T-helper 22 cell (primary cell): Measurements from ENCODE around the gene CSK.
"Not testable (repeated sequence)": the region's sequence is repeated elsewhere in the genome, so short reads cannot be mapped to it uniquely, and the experiment has no call there.

Experiments used
- DNase-seq: peaks from one replicate; pipeline ENCODE4 v3.0.0-alpha.2; 2020; ENCODE audit warnings: low read depth

The CSK gene

DNA sequence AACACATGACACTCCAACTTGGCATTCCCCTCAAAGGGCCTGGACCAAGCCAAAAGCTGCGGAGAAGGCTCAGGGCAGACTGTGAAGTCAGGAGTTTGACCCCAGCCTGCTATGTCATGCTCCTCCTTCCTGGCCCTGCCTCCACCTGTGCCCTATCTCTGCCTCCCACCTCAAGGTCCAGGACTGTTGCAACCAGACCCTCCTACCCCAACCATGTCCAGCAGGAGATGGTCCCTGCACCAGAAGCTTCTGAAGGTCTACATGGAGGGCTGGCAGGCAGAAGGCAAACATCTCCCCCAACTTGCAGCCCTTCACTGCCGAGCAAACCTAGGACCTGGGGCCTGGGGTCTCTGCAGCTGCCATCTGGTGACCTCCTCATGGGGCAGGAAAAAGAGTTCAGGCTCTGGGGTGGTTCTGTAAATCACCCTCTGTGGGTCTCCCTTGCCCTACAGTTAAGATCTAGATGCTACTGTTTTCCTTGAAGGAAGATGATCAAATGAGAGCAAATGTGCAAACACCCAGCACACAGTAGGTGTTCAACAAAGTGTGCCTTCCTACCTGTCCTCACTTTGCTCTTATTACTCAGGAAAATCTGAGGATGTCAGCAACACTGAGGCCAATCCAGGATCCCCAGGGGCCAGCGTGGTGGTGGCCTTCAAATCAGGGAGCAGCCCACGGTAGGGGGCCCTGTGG is 11.5 kb upstream of the CSK start:
- no peak for DNase-seq

DNA sequence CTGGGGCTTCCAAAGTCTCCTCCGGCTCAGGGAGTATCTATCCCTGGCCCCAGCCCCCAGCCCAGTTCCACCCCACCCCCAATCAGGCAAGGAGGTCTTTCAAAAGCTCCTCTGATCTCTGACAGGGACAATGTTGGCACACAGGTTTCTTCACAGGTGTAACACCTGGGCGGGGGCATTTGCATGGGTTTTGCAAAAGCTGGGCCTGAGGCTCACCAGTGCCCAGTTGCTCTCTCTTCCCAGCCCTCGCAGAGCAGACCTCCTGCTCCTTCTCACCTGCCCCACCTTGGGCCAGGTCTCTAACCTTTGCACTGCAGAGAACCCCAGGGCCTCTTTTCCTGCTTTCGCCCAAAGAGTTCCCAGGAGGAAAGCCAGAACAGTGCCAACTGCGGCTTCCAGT is 8.6 kb upstream of the CSK start:
- DNase-seq, result no peak

DNA sequence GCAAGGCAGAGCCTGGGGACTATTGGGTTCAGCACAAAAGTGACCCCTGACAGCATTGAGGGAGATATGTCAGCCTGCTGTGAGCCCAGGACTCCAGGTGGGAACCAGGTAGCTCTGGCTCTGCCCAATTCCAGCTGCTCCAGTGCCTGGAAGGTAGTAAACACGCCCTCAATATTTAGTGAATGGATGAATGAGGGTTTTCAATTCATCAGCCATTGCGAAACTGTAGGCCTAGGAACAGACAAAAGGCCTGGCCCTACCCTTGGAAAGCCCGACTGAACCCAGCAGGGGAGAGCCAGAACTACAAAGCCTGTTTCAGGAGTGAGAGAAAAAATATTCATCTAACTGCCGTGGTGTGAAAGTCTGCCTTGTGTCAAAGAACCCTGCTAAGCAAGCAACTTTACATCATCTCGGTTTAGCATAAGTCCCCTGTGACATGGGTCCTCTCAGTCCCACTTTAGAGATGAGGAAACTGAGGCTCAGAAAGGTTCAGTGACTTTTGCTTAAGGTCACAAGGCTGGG is 8.1 kb upstream of the CSK start:
- DNase-seq, result no peak

DNA sequence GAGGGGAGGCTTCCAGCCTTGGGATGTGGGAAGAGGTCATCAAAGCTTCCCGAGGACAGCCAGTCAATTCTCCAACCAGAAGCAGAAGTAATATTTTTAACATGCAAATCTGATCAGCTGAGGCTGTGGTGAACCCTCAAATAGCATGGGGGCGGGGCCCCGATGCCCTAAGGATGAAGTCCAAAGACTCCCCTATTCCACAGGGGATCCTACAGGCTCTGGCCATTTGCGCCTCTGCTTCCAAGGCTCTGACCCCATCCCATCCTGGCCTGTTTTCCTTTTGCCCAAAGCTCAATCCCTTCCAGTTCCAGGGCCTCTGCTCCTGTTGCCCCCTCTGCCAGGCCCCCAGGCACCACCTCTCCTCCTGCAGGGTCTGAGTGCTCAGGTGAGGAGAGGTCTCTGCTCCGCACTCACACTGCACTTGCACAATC is 6.7 kb upstream of the CSK start:
- no peak for DNase-seq

DNA sequence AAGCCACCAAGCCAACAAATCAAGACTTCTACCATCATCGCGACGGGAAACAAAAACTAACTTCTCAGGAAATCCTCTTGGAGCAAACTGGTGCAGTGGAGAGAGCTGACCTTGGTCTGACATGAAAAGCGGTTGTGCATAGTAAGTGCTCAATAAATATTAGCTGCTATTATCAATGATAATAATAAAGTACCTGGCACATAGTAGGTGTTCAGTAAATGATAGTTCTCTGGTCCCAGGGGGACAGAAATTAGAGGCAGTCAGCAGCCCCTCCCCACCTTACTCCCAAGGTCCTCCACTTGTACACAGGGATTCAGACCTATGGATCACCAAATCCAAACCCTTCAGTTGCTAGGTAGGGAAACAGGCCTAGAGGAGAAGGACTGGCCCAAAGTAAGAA is 6.0 kb upstream of the CSK start:
- no peak for DNase-seq

DNA sequence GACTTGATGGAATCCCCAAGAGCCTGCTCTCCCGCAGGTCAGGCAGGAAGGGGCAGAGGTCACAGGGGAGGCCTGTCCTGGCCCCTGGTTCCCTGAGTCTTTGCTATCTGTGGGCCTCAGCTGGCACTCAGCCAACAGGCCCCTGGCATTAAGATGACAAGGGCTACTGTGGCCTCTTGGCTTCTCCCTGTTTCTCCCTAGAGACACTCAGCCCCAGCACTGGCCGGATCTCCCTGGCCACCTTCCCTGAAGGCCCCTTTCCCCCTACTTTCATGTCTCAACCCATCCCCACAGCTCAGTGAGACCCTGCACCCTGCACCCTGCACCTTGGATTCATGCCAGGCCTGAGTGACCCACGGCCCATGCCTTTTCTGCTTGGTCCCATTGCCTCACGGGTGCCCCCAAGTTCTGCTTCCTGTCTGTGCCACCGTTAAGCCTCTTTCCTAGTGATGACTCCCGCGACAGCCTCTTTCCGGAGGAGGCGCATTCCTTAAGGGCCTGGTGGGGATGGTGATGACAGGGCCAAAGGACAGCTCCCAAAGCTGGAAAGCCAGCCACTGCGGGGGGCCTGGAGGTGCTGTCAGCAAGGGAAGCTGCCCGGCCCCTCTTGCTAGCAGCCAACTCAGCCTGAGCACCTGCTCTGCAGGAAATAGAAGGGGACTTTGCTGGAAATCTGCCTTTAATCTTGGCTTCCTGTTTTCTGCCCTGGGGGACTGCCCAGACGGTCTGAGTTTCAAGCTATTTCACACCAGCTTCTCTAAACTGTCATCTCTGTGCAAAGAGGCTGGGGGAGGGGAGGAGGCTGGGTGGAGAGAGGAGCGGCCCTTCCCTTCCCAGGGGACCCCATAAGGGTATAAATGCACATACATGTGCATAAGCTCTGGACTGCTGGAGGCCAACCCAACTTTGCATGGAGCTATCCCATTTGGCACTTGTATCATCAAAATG is 4.8 kb upstream of the CSK start:
- peak; percentile 52 for DNase-seq

DNA sequence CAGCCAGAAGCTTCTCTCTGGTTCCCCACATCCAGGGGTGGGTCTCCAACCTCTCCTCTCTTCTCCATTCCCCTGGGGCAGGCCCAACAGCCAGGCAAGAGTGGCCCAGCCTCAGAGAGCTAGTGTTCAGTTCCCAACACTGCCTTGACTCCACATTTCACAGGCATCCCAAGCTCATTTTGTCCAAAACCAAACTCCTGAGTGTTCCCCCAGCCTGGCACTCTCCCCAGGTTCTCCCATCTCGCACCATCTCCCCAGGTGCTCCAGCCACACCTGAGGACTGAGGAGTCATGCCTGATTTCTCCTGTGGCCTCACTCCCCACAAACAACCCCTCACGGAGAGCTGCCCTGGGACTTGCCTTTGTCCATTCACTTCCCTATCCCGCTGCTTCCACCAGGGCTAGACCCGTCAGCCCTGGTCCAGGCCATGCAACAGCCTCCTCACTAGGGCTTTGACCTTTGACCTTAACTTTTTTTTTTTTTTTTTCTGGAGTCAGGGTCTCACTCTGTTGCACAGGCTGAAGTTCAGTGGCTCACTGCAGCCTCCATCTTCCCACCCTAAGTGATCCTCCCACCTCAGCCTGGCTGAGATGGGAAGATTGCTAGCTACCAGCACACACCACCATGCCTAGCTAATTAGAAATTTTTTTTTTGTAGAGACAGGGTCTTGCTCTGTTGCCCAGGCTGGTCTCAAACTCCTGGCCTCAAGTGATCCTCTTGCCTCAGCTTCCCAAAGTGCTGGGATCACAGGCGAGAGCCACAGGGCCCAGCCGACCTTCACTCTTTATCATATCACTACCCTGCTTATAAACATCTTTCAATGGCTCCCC is 3.9 kb upstream of the CSK start:
- no peak for DNase-seq

DNA sequence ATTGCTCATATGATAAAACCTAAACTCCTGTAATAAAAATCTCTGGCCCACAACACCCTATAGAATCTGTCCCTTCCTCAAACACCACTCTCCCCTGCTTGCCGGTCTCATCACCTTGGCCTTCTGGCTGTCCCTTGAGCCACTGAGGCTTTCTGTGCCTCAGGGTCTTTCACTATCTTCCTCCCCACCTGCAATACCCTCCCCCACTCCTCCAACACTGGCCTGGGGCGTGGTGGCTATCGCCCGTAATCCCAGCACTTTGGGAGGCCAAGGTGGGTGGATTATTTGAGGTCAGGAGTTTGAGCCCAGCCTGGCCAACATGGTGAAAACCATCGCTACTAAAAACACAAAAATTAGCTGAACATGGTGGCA is 3.3 kb upstream of the CSK start:
- no peak for DNase-seq

DNA sequence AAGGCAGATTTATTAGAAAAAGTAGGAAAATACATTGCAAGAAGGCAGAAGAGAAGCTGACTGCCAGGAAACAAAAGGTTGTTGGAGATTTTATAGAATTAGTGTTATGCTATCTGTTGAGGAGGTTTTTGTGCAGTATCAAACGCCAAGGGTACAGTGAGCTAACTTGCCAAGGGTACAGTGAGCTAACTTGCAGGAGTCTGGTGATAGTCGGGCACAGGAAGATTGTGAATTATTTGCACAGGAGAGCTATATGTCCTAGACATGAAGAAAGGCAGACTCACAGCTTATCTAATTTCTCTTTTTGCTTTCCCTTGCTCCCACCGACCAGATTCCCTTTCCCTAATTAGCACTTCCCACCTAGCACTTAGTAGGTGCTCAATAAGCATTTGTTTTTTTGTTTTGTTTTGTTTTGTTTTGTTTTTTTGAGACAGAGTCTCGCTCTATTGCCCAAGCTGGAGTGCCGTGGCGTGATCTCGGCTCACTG is 2.7 kb upstream of the CSK start:
- no peak for DNase-seq

DNA sequence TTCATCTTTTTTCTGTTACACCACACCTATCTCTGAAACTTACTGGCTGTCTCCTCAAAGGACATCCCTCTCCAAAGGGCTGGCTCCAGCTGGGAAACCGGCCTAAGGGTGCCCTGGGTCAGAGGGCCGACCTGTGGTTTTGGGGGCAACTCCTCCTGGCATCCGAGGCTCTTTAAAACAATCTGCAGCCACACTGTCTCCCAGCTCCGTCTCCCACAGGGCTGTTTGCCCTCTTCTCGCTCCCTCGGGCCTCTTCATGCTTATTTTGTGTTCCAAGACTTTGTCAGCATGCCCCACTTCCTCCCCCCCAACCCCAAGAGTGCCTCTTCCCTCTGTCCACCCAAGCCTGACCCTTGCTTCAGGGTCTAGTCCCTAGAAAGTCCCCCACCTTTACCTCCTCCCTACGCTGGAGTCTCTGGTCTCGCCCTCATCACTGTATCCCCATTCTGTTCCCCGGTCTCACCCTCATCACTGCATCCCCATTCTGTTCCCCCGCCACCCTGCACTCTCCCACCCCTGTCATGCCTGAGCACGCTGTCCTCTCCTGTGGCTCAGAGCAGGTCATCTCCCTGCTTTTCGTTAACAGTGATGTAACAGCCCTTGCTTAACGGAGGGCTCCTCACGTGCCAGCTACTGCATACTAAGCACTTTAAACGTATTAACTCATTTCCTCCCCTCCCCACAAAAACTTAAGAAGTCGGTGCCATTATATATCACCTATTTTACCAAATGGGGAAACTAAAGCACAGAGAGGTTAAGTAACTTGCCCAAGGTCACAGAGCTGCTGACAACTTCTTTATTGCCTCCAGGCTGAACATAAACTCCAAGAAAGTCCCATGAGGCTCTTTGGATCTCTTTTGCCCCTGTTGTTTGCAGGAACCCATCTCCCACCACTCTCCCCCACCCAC is 1.1 kb upstream of the CSK start:
- no peak for DNase-seq

DNA sequence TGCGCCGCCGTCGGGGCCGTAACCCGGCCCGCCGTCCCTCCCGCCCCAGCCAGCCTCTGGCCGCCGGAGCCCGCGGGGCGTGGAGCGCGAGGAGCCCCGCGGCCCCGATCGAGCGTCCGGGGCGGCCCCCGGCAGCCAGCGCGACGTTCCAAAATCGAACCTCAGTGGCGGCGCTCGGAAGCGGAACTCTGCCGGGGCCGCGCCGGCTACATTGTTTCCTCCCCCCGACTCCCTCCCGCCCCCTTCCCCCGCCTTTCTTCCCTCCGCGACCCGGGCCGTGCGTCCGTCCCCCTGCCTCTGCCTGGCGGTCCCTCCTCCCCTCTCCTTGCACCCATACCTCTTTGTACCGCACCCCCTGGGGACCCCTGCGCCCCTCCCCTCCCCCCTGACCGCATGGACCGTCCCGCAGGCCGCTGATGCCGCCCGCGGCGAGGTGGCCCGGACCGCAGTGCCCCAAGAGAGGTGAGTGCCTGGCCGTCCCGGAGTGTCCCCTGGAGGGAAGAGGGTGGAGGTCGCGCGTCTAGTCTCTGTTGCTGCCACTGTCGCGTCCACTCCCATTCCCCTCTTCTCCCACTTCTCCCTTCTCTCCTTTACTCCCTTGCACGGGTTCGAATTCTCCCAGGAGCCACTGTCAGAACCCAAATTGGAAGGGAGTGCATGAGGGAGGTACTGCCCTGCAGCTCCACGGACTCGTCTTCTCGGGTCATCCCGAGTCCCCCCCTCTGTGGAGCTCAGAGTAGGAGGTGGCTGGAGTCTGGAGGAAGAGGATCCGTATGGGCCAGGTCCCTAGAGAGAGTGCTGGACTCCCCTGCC is 585 bp downstream of the CSK start:
- DNase-seq, result peak; percentile 56

DNA sequence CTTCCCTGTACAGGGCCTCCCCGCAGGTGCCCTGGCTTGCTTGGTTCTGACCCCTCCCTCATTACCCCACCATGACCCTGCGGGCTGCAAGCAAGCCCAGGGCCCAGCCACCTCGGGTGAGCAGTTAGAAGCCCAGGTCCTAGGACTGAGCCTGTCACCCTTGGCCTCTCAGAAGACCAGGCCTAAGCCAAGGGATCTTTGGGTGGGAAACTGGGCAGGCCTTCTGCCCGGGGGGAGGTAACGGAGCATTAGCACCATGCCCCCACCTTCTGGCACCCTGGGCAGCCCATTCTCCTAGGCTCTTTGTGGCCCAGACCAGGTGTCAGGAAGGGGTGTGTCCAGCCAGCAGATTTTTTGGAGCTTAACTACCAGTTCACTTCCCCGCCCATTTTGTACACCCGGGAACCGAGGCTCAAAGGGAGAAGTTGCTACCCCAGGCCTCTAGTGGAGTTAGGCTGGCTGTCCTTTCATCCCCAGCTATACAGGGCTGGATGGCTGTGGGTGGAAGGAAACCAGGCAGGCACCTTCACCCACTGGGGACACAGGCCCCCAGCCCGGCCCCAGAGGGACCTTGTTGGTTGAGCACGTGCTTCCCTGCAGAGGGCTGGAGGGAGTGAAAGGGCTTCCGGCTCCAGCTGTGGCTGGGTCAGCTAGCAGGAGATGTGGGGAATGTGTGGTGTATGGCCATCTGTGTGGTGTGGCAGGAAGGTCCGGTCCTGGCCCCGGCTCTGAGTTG is 1.4 kb downstream of the CSK start:
- no peak for DNase-seq

DNA sequence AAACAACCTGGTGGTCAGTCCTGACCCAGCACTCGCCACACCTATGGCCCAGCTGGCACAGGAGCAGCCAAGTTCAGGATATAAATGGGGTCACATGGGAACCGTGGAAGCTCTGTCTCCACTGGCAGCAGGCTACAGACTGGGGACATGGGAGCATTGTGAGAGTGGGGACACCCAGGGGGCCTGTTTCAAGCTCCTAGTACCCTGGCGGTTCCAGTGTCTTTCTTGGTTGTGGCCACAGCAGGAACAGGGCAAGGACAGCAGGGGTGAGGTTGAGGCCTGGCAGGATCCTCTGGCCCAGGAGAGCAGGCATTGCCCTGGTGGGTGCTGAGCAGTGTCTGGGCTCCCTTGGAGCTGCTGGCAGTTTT is 1.9 kb downstream of the CSK start:
- no peak for DNase-seq

DNA sequence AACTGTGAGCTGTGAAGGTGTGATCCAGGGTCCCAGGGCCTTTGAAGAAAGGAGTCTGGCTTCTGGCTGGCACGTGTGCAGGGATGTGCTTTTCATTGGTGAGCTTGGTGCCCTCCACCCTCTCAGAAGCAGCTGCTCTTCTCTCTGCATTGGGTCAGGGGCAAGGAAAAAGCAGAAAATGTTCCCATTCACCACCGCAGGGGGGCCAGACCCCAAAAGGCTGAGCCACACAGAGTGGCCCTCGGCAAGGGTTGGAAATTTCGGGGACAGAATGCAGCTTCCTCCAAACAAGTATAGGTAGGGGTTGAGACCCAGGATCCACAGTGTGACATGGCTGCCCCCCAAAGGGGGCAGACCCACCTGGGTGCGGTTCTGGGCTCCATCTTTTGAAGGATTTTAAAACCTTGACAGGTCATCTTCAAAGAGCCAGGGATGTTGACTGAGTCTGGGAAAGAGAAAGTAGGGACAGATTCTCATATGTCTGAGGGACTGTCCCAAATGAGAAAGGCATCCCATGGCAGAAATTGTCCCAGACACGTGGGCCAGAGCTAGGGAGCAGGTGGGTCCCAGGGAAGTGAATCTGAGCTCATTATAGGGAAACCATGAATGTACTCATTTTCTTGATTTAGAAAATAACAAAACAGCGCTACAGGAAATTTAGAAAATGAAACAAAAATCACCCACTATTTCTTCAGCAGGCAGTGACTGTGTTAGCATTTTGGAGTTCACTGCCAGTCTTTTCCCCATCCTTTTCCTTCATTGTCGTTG is 2.7 kb downstream of the CSK start:
- no peak for DNase-seq

DNA sequence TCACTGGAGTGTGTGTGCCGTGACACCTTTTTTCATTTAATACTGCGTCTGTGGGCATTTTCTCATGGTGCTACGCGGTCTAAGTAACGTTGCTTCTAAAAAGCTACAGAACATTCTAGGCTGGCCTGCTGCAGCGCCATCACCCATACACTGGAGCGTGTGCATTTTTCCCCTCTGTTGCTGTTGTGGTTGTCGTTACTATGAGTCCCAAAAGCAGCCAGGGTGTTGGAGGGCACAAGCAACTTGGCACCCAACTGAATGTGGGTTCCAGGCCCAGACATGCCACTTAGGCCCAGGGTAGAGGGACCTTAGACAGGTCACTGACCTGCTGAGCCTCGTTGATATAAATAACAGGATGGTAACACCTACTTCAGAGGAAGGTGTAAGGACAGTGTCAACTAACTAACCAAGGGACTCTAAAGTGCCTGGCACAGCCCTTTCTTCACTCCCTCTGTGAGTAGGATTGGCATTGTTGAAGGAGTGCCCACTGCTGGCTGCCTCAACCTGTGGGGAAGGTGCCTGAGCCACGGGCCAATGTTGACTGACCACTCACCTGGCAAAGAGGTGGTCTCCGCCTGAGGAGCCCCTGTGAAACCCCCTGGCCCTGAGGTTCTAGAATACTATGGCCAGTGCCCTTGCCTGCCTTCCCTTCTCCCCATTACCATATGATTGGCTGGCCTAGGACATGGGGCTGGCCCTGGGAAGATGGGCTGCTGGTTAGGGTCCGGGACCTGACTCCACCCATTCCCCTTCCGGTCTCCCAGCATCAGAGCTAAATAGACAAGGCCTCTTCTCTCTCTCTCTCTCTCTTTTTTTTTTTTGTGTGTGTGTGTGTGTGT is 3.5 kb downstream of the CSK start:
- DNase-seq, result no peak

DNA sequence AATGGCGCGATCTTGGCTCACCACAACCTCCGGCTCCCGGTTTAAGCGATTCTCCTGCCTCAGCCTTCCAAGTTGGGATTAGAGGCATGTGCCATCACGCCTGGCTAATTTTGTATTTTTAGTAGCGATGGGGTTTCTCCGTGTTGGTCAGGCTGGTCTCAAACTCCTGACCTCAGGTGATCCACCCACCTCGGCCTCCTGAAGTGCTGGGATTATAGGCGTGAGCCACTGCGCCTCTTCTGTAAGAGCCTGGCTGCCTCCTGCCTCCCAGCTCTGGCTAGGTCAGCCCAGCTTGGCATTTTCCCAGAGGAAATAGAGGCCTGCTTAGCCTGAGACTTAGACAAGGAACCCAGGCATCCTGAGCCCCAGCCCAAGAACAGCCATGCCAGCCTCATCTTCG is 4.2 kb downstream of the CSK start:
- not testable (repeated sequence) for DNase-seq

DNA sequence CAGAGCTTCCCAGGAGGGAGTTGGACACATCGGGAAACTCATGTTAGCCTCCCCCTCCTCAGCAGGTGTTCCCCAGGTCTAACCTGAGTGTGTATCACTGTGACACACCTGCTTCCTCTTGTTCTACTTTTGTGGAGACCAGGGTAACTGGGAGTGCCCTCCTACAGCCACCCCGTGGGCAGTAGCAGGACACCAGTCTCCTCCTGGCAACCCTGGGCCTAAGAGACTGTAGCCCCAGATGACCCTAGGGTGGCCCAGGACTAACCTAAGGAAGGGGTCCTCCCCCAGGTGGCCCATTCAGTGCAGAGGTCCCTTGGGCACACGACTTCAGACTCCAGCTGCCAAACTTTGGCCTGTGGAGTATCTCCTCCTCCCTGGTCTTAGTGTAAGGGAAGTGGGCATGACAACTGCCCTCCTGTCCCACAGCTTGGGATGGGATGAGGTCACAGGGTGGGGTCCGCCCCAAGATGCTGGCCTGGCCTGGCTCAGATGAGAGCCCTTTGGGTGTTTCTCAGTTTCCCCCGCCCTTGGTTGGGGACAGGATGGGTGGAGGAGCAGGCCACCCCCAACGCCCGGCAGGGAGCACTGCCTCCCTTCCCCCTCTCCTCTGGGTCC is 4.8 kb downstream of the CSK start:
- DNase-seq, result no peak
